NT2/D1 (cell line): ENCODE results near the gene SMIM43.

Experiments
- SUZ12 ChIP-seq: IDR thresholded peaks from 2 replicates; pipeline ENCODE4 v1.6.1; 2011; ENCODE audit not compliant: insufficient read length, insufficient read depth; ENCODE audit errors: extremely low read depth
- YY1 ChIP-seq: IDR thresholded peaks from 2 replicates; pipeline ENCODE4 v1.6.1; 2011; ENCODE audit not compliant: insufficient read length, insufficient read depth
- ZNF274 ChIP-seq: IDR thresholded peaks from 2 replicates; pipeline ENCODE4 v1.6.1; 2011; ENCODE audit warnings: mild to moderate bottlenecking, low read depth, low read length

- TF ChIP-seq ZNF274, result no peak
- TF ChIP-seq YY1, result no peak
- no peak for TF ChIP-seq SUZ12
These were observed 38.2 kb downstream of the SMIM43 start for GRCh38 chr4:121726642-121727268.
